K562 (cell line): ENCODE results near the gene ANKLE2. TPM values are rescaled to one million over a fixed set of nuclear protein-coding genes. Genes with fewer than 3 reads are reported as not detected.

Source experiments
- ATAC-seq: fragments of 200-7000 bp; cut with Tn5 transposase; 3 replicates; pipeline ENCODE4 v1.9.1; 2020; ENCODE audit warnings: moderate library complexity
- BruUV-seq: library from RNA; stranded (reverse); fragments of 400-500 nt; replicated peaks from 2 replicates; lab custom pipeline; 2021; lab: Mats Ljungman, UMichigan
- CTCF ChIA-PET: fragments of 300-600 bp; formaldehyde crosslinking; extraction: SDS; loops from one replicate; lab custom pipeline; 2021; ENCODE audit warnings: low intra/inter-chr PET ratio; lab: Yijun Ruan, JAX
- POLR2A ChIA-PET: fragments of 300-600, 350-650 bp; sonication (Branson Sonifier 250); formaldehyde crosslinking; extraction: SDS; loops from one replicate; lab custom pipeline; 2021; ENCODE audit warnings: antibody characterized with exemption, inconsistent platforms; lab: Yijun Ruan, JAX
- DNase-seq, 4 experiments: peaks; one replicate each; pipeline versions ENCODE4 v3.0.0 to v3.0.0-alpha.2; 2011 to 2018; ENCODE audit warnings: low spot score in 3 of 4, mixed read lengths in 3 of 4; ENCODE audit errors: extremely low read depth in 1 of 4
- FAIRE-seq: peaks from 2 replicates; lab custom pipeline; 2011; peaks lifted over from hg19 to GRCh38; lab: Jason Lieb, UNC
- H2AFZ ChIP-seq: 2 replicates; pipeline ENCODE4 v1.6.0; 2011; ENCODE audit warnings: low read depth, low read length, control low read depth, inconsistent platforms
- H3K27ac ChIP-seq: fragments of 200-600 bp; 3 replicates; pipeline ENCODE4 v1.8.0; 2011; ENCODE audit warnings: low read depth, mild to moderate bottlenecking, control low read depth, inconsistent platforms, low read length, moderate library complexity, mixed read lengths; ENCODE audit errors: extremely low read depth
- H3K27me3 ChIP-seq, 2 experiments: fragments of 300-600 bp in 1 of 2; 2 replicates in 1 of 2; 3 replicates in 1 of 2; pipeline versions ENCODE4 v1.6.0 to v1.8.0; 2011; ENCODE audit warnings: inconsistent platforms in 2 of 2, low read length in 2 of 2, mild to moderate bottlenecking in 1 of 2, mixed read lengths in 1 of 2, moderate library complexity in 1 of 2; ENCODE audit not compliant: control insufficient read depth in 2 of 2, insufficient read depth in 2 of 2
- H3K36me3 ChIP-seq: fragments of 300-600 bp; 3 replicates; pipeline ENCODE4 v1.8.0; 2011; ENCODE audit warnings: mild to moderate bottlenecking, low read length, inconsistent platforms; ENCODE audit not compliant: control insufficient read depth, insufficient read depth
- H3K4me1 ChIP-seq, 2 experiments: fragments of 200-600 bp in 1 of 2; replicated peaks in 1 of 2; 2 replicates in 1 of 2; 3 replicates in 1 of 2; pipeline versions ENCODE4 v1.5.1 to v1.8.0; 2011; ENCODE audit warnings: inconsistent platforms in 2 of 2, low read length in 2 of 2, mild to moderate bottlenecking in 1 of 2, mixed read lengths in 1 of 2, moderate library complexity in 1 of 2; ENCODE audit not compliant: control insufficient read depth in 2 of 2, insufficient read depth in 2 of 2
- H3K4me2 ChIP-seq: 2 replicates; pipeline ENCODE4 v1.6.1; 2011; ENCODE audit warnings: low read length, control low read depth, inconsistent platforms, mixed read lengths; ENCODE audit not compliant: insufficient read depth
- H3K4me3 ChIP-seq: fragments of 200-600 bp; sonication (generic), shearing (Covaris generic); 2 replicates; pipeline ENCODE4 v1.5.1; 2016; ENCODE audit warnings: control low read depth, inconsistent platforms
- H3K79me2 ChIP-seq: fragments of 200-600 bp; 3 replicates; pipeline ENCODE4 v1.8.0; 2011; ENCODE audit warnings: low read length, inconsistent platforms; ENCODE audit not compliant: control insufficient read depth, insufficient read depth
- H3K9ac ChIP-seq, 2 experiments: 2 replicates each; pipeline versions ENCODE4 v1.6.0 to v1.6.1; 2011; ENCODE audit warnings: low read depth in 2 of 2, low read length in 2 of 2, control low read depth in 1 of 2, inconsistent platforms in 1 of 2, mild to moderate bottlenecking in 1 of 2, mixed read lengths in 1 of 2; ENCODE audit not compliant: insufficient read depth in 1 of 2
- H3K9me1 ChIP-seq: one replicate; pipeline ENCODE4 v1.6.0; 2011; ENCODE audit warnings: inconsistent platforms, mild to moderate bottlenecking, low read length, moderate library complexity; ENCODE audit not compliant: control insufficient read depth, insufficient read depth
- H3K9me3 ChIP-seq: replicated peaks from 2 replicates; pipeline ENCODE4 v1.5.1; 2011; ENCODE audit warnings: low read depth, low read length, inconsistent platforms; ENCODE audit not compliant: control insufficient read depth, insufficient read depth
- H4K20me1 ChIP-seq: replicated peaks from 2 replicates; pipeline ENCODE4 v1.6.1; 2011; ENCODE audit warnings: low read length, inconsistent platforms, mixed read lengths; ENCODE audit not compliant: control insufficient read depth, insufficient read depth
- AFF1 ChIP-seq, 2 experiments: fragments of 450-650 bp; IDR thresholded peaks; 2 replicates each; pipeline ENCODE4 v1.6.1; 2018; ENCODE audit warnings: mild to moderate bottlenecking in 2 of 2, low read depth in 1 of 2; ENCODE audit not compliant: partially characterized antibody in 2 of 2
- WGBS: fragments of 100-300 bp; shearing (Covaris generic); methylation state at CpG from one replicate; pipeline ENCODE4 v1.1.6; 2016; ENCODE audit warnings: low coverage, mixed read lengths; ENCODE audit not compliant: insufficient coverage; ENCODE audit errors: missing lambda C conversion rate; 5-methylcytosine and 5-hydroxymethylcytosine counted together
- in situ Hi-C: fragments of 300-500 bp; cut with MboI; formaldehyde crosslinking; loops from 4 replicates; pipeline ENCODE4 v1.15.0; 2018; ENCODE audit warnings: inconsistent platforms, mixed read lengths
- intact Hi-C: fragments of 100-400 bp; cut with micrococcal nuclease; formaldehyde crosslinking; loops from 2 replicates; pipeline ENCODE4 v1.14.2; 2022
- polyA plus RNA-seq, 8 experiments: library from polyadenylated mRNA; depleted of rRNA in 4 of 8; stranded (reverse) in 5 of 8; unstranded in 3 of 8; fragments of >200 nt; fragmentation: Nextera tagmentation in 2 of 8; fragmentation: Illumina TruSeq in 1 of 8; extraction: Ambion mirVana in 2 of 8; extraction: Trizol in 1 of 8; gene quantifications; 2 replicates each; pipeline versions ENCODE4 v1.2.1 to v1.2.3, GENCODE V29; 2011 to 2014; ENCODE audit warnings: inconsistent platforms in 1 of 8, missing spikeins in 1 of 8
- total RNA-seq, 7 experiments: library from RNA; depleted of rRNA in 6 of 7; stranded (reverse); fragments of >200 nt in 6 of 7; fragmentation: Illumina TruSeq in 2 of 7; extraction: Trizol in 2 of 7; gene quantifications; 2 replicates each; pipeline versions ENCODE4 v1.2.1 to v1.2.3, GENCODE V29; 2011 to 2021; ENCODE audit warnings: low replicate concordance in 1 of 7

Gene ANKLE2
- total and polyA plus RNA-seq, 9 of the 15 experiments (the other 6 are each of a cell fraction or from before 2014, with no cell fraction given): 3.2 to 57.7 (median 45.6) TPM

GRCh38 chr12:132695431-132695830, 66.2 kb downstream of the ANKLE2 start:
- peaks cover 62% of the 10 kb centered on the region for H3K36me3 ChIP-seq
- POLR2A ChIA-PET: interaction anchor here (1.3 to 1.5 kb wide), 2 partner anchors 9 to 10 kb away, joined by 3 to 4 read pairs; no protein-coding TSS in a partner anchor

More at GRCh38 chr12:132695431-132695830, 66.2 kb downstream of the ANKLE2 start:
- TF ChIP-seq AFF1 (IDR thresholded peaks at IDR 0.05; ENCODE audit: low read depth in 1 of 2, partially characterized antibody in 2 of 2): no peak
- CTCF ChIA-PET: no interaction called here
- no peak for FAIRE-seq
- no peak for ATAC-seq
- intact Hi-C loops (no loop called here), in situ Hi-C loops (no loop called here)
- Histone ChIP-seq H3K9me1 (no peaks in the 10 kb centered on the region), H3K27me3 (no peaks in the 10 kb centered on the region), H3K4me1 (no peaks in the 10 kb centered on the region; a peak in 1 of 5 replicates), H3K79me2 (no peaks in the 10 kb centered on the region), H2AFZ (no peak overlapping the region), H3K4me2 (no peak overlapping the region), H4K20me1 (no peaks in the 10 kb centered on the region), H3K9ac (peak overlapping the region in 1 of 2 experiments; percentile 27; a peak in 2 of 4 replicates), H3K4me3 (no peak overlapping the region), H3K9me3 (0 out of 2 replicates have a peak, but pooled peaks cover 4% of the 10 kb centered on the region), H3K27ac (no peak overlapping the region)
- no TSS peak for BruUV-seq
- 98% methylated on average over 12 of the region's 12 CpGs for WGBS
- no peak for DNase-seq
